ENCODE measurements around the gene MYPN. TPM values are rescaled to one million over a fixed set of nuclear protein-coding genes. Genes with fewer than 3 reads are reported as not detected.

Gene MYPN
- total RNA-seq, 2 experiments from 2014 or later = not detected

DNA sequence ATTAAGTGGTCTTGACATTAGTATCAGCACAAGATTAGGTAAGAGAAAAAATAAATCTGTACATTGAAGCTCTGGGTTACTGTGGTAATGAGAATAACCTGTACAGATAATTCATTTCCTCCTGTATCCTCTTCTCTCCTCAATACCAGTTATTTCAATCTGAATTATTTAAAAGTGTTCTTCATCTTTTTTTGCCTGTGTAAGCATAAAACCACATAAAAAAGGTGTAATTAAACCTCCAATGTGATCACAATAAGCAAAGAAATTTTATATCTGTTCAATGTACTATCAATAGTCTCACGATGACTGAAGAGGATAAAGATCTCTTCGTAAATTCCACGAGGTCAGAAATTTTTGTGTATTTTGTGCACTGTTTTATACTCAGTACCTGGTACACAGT, 1.2 kb upstream of the MYPN start:
- Mint-ChIP-seq H3K27ac (no peak overlapping the region), H3K4me1 (no peaks in the 10 kb centered on the region), H3K36me3 (no peaks in the 10 kb centered on the region), H3K9me3 (no peaks in the 10 kb centered on the region), H3K27me3 (no peaks in the 10 kb centered on the region), H3K4me3 (no peak overlapping the region)
- DNase-seq = no peak

DNA sequence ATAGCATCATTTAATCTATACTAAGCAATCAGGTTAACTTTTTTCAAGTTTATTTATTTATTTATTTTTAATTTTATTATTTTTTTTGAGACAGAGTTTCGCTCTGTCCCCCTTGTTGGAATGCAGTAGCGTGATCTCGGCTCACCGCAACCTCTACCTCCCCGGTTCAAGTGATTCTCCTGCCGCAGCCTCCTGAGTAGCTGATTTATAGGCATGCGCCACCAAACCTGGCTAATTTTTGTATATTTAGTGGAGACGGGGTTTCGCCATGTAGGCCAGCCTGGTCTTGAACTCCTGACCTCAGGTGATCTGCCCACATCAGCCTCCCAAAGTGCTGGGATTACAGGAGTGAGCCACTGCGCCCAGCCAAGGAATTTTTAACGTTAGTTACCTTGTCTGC, 635 bp upstream of the MYPN start:
- Mint-ChIP-seq H3K27ac (no peak overlapping the region), H3K36me3 (no peaks in the 10 kb centered on the region), H3K9me3 (no peaks in the 10 kb centered on the region), H3K27me3 (no peaks in the 10 kb centered on the region), H3K4me1 (no peaks in the 10 kb centered on the region), H3K4me3 (no peak overlapping the region)
- DNase-seq = no peak

DNA sequence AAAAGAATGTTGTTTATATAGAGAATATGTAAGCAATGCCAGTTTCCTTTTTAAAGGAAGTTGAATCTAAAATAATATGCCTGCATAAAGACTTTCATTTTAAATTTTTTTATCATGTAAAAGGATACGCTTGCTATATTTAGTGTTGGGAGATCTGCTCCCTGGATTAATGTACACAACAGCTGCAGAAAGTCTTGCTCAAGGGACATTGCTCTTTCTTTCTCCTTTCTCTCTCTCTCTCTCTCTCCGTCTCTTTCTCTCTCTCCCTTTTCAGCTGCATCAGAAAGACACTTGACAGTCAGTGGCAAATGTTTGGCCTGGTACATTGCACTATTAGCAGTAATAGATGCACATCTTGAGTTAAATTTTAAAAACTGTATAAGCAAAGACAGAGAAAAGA, 739 bp downstream of the MYPN start:
- Mint-ChIP-seq H3K27ac (no peak overlapping the region), H3K4me1 (no peaks in the 10 kb centered on the region), H3K9me3 (no peaks in the 10 kb centered on the region), H3K4me3 (no peak overlapping the region), H3K27me3 (no peaks in the 10 kb centered on the region), H3K36me3 (no peaks in the 10 kb centered on the region)
- no peak for DNase-seq

DNA sequence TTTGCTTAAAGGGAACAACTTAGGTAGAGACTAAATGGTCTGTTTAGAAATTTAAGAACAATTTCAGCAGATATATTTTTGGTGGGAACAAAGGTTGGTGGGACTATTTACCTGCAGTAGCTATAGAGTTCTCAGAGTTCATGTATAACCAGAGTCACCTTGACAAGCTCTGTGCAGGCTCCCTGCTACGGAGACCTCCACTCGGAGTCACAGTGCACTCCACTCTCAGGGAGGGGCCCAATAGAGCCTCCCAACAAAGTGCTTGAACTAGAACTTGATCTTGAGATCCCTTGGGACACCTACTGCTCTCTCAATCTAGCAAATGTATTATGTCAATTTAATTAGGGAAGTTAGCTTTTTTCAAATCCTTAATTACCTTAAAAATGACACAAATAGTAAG, 2.3 kb downstream of the MYPN start:
- Mint-ChIP-seq H3K27me3 (peaks cover 7% of the 10 kb centered on the region), H3K36me3 (no peaks in the 10 kb centered on the region), H3K27ac (no peak overlapping the region), H3K4me1 (no peaks in the 10 kb centered on the region), H3K9me3 (no peaks in the 10 kb centered on the region), H3K4me3 (no peak overlapping the region)
- no peak for DNase-seq

DNA sequence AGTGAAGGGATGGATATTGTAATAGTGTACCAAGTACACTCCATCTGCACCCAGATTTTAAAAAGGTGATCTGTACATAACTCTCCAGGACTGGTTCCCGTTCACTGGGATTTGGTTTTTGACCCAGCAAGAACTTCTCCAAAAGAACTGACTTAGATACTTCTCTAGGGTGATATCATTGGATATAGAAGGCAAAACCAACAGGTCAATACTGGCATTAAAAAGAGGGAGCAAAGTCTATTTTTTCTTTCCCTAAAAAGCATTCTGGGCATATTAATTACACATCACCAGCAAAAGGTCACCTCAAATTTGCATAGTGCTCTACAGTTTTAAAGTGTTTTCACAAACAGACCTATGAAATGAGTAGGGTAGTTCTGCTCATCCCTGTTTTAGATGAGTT, 3.5 kb downstream of the MYPN start:
- no peaks in the 10 kb centered on the region for H3K4me1 Mint-ChIP-seq
- H3K4me3 Mint-ChIP-seq = no peak overlapping the region
- H3K36me3 Mint-ChIP-seq = no peaks in the 10 kb centered on the region
- no peak overlapping the region for H3K27ac Mint-ChIP-seq
- peaks cover 10% of the 10 kb centered on the region for H3K27me3 Mint-ChIP-seq
- H3K9me3 Mint-ChIP-seq = no peaks in the 10 kb centered on the region
- no peak for DNase-seq

DNA sequence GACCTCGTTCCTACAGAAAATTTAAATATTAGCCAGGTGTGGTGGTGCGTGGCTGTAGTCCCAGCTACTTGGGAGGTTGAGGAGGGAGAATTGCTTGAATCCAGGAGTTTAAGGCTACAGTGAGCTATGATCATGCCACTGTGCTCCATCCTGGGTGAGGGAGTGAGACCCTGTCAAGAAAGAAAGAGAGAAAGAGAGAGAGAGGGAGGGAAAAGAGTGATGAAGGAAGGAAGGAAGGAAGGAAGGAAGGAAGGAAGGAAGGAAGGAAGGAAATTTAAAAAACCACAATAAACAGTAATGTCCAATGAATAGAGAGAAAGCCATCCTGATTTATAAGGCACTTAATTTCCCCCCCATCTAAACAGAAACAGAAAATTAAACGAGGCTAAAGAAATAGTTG, 9.4 kb downstream of the MYPN start:
- Mint-ChIP-seq H3K36me3 (no peaks in the 10 kb centered on the region), H3K4me1 (no peaks in the 10 kb centered on the region), H3K9me3 (no peaks in the 10 kb centered on the region), H3K27me3 (peaks cover 19% of the 10 kb centered on the region), H3K27ac (no peak overlapping the region), H3K4me3 (no peak overlapping the region)
- no peak for DNase-seq

DNA sequence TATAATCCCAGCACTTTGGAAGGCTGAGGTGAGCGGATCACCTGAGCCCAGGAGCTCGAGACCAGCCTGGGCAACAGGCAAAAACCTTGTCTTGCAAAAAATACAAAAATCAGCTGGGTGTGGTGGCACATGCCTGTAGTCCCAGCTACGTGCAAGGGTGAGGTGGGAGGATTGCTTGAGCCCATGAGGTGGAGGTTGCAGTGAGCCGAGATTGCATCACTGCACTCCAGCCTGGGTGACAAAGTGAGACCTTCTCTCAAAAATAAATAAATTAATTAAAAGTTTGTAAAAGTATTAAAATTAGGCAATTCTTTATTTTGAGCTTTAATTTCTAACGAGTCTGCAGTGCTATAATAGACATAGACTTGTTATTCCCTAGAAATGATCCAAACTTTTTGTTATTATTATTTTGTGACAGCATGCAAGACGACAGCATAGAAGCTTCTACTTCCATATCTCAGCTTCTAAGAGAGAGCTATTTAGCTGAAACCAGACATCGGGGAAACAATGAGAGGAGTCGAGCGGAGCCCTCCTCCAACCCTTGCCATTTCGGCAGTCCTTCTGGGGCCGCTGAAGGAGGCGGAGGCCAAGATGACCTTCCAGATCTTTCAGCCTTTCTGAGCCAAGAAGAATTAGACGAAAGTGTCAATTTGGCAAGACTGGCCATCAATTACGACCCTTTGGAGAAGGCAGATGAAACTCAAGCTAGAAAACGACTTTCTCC, 11.9 kb downstream of the MYPN start:
- Mint-ChIP-seq H3K4me3 (no peak overlapping the region), H3K27ac (no peak overlapping the region), H3K4me1 (no peaks in the 10 kb centered on the region), H3K9me3 (no peaks in the 10 kb centered on the region), H3K36me3 (no peaks in the 10 kb centered on the region), H3K27me3 (peaks cover 13% of the 10 kb centered on the region)
- no peak for DNase-seq

DNA sequence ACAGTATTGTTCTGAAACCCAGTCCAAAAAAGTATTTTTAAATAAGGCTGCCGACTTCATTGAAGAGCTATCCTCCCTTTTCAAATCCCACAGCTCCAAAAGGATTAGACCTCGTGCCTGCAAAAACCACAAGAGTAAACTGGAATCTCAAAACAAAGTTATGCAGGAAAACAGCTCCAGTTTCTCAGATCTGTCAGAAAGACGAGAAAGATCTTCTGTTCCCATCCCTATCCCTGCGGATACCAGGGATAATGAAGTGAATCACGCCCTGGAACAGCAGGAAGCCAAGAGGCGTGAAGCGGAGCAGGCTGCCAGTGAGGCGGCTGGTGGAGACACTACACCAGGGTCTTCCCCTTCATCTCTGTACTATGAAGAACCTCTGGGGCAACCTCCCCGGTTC, 12.6 kb downstream of the MYPN start:
- Mint-ChIP-seq H3K27ac (no peak overlapping the region), H3K4me1 (no peaks in the 10 kb centered on the region), H3K9me3 (no peaks in the 10 kb centered on the region), H3K4me3 (no peak overlapping the region), H3K36me3 (no peaks in the 10 kb centered on the region), H3K27me3 (peaks cover 13% of the 10 kb centered on the region)
- no peak for DNase-seq

DNA sequence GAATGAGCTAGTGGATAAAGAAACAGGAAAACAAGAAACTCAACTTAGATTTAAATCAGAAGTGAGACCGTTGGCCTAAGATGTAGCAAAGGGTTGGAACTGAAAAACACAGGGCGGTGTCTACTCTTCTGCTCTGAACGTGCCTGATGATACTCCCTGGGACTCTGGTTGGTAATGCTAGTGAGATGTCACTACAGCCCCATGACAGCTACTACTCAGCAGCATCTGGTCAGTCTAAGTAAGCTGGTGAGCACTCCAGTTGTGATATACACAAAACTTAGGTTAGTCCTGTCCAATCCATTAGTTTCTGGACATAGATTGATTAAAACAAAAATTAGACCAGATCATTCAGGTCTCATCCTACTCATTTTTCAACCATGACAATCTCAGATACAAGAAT, 15.4 kb downstream of the MYPN start:
- Mint-ChIP-seq H3K27ac (no peak overlapping the region), H3K4me1 (no peaks in the 10 kb centered on the region), H3K4me3 (no peak overlapping the region), H3K36me3 (no peaks in the 10 kb centered on the region), H3K9me3 (no peaks in the 10 kb centered on the region), H3K27me3 (peaks cover under 1% of the 10 kb centered on the region)
- DNase-seq = no peak

DNA sequence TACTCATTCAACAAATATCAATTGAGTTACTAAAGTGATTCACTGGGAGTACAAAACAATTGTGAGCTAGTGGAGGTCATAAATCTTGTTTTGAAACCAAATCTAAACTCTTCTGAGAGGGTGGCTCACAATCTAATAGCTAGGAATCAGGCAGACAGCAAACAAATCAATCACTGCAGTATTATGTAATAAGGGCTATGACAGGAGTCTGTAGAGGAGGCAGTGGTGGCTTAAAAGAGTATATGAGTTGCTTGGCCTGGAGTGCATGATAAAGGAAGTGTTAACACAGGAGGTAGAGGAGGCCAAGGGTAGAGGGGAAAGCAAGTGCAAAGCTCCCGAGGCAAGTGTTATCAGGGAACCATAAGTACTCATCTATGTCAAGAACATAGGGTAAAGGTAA, 16.5 kb downstream of the MYPN start:
- no peaks in the 10 kb centered on the region for H3K36me3 Mint-ChIP-seq
- no peaks in the 10 kb centered on the region for H3K27me3 Mint-ChIP-seq
- no peaks in the 10 kb centered on the region for H3K4me1 Mint-ChIP-seq
- no peak overlapping the region for H3K27ac Mint-ChIP-seq
- H3K4me3 Mint-ChIP-seq = no peak overlapping the region
- DNase-seq = no peak
- H3K9me3 Mint-ChIP-seq = no peaks in the 10 kb centered on the region

DNA sequence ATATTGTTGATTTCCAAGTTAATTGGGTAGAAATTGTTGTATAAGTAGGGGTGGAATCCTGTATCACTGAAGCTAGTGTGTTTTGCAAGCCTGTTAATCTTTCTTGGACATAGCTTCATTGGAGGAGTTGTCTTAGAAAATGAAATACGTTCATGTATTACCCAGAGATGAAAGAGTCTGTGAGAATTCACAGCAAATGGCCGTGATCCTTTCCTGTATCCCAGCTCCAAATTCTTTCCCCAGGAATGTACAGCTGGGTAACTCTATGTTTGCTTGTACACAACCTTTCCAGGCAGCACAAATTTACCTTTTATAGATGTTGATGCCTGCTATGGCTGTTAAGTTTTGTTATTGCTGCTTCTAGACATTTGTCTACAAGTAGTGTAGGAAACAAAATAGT, 18.7 kb downstream of the MYPN start:
- H3K27ac Mint-ChIP-seq = no peak overlapping the region
- no peak overlapping the region for H3K4me3 Mint-ChIP-seq
- no peaks in the 10 kb centered on the region for H3K9me3 Mint-ChIP-seq
- H3K4me1 Mint-ChIP-seq = no peaks in the 10 kb centered on the region
- H3K36me3 Mint-ChIP-seq = no peaks in the 10 kb centered on the region
- no peak for DNase-seq
- no peaks in the 10 kb centered on the region for H3K27me3 Mint-ChIP-seq

DNA sequence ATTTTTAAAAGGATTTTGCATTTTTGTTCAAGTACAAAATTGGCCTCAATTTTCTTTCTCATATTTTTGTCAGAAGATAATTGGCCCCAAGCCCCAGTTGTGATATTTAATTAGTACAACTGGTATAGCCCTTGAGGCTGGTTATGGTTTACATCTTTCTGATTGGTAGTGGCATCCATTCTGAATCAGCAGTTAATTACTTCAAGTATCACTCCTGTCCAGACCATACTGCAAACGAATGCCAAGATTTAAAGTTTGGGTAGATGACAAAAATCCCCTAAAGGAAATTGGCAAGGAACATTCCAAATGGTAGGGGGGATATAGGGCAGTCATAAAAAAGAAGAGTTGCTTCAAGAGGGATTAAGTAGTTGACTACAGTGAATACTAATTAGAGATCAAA, 23.1 kb downstream of the MYPN start:
- H3K9me3 Mint-ChIP-seq = no peaks in the 10 kb centered on the region
- no peak overlapping the region for H3K27ac Mint-ChIP-seq
- no peak overlapping the region for H3K4me3 Mint-ChIP-seq
- no peaks in the 10 kb centered on the region for H3K4me1 Mint-ChIP-seq
- H3K36me3 Mint-ChIP-seq = no peaks in the 10 kb centered on the region
- DNase-seq = no peak
- H3K27me3 Mint-ChIP-seq = no peaks in the 10 kb centered on the region

DNA sequence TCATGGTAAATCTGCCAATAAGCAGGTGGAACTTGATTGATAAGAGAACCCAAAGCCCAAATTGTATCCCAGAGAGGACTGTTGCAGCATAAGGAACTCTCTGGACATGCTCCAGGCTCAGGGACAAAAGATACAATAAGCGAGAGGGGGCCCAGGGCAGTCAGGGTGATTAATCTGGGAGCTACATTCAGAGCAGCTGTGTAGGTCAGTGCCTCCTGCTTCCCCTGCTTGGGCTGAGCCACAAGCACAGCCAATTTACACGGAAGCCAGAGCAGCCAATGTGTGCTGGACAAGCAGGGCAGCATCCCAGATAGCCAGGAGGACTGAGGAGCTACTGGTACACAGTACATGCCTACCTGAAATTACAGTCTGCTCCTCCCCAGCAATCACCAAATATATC, 24.2 kb downstream of the MYPN start:
- Mint-ChIP-seq H3K4me3 (no peak overlapping the region), H3K27ac (no peak overlapping the region), H3K9me3 (no peaks in the 10 kb centered on the region), H3K27me3 (no peaks in the 10 kb centered on the region), H3K36me3 (no peaks in the 10 kb centered on the region), H3K4me1 (no peaks in the 10 kb centered on the region)
- DNase-seq = no peak

DNA sequence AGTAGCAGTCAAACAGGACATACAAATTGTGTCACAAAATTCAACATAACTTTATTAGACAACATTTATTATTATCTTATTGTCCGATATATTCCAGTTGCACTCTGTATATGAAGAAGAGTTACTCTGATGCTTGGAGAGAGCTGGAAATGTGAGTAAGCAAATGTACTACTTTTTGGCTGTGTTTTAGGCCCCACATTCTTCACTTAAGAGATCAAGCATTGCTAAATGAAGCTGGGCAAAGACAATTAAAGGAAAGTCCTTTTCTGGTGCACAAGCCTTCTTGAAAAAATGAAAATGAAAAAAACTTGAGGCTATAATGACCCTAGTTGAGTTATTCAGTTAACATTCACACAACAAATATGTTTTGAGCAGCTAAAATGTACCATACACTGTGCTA, 26.1 kb downstream of the MYPN start:
- peaks cover 8% of the 10 kb centered on the region for H3K27me3 Mint-ChIP-seq
- no peak overlapping the region for H3K27ac Mint-ChIP-seq
- H3K4me1 Mint-ChIP-seq = no peaks in the 10 kb centered on the region
- DNase-seq = no peak
- H3K4me3 Mint-ChIP-seq = no peak overlapping the region
- H3K9me3 Mint-ChIP-seq = no peaks in the 10 kb centered on the region
- no peaks in the 10 kb centered on the region for H3K36me3 Mint-ChIP-seq

DNA sequence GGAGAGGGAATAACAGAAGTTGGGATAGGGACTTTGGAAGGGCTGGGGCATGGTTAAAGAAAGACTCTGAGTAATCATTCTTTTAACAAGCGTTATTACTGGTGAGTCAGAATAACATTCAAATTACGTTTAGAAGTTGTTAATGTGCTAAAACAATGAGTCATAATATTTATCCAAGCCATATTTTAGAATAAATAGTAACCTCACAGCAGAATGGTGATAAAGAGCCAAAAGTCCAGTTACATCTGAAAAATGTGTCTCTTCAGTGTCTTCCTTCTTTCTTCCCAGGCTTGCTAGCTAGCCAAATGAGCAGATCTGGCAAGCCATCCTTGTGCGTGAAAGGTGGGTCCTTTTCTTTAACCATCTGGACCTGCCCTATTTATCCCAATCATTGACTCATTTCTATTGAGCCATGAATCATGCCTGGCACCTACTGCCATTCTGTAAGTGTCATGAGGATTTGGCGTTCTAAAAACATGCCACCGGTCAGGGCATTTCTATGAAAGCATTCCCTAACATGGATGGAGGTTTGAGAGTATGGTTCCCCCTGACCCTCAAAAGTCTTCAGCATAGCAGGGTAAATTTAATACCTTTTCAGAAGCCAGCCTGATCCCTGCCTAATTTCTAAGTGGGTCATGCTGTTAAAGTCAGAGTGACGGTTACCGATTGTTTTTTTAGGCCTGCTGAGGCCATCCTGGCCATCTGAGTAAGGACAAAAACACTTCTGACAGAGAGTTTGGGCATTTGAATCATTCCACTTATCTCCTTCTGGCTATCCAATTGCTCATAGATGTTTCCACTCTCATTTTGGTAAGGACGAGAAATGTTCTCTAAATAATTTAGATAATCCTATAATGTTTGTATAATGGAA, 26.9 kb downstream of the MYPN start:
- Mint-ChIP-seq H3K9me3 (no peaks in the 10 kb centered on the region), H3K27me3 (peaks cover 12% of the 10 kb centered on the region), H3K27ac (no peak overlapping the region), H3K4me3 (no peak overlapping the region), H3K36me3 (no peaks in the 10 kb centered on the region), H3K4me1 (no peaks in the 10 kb centered on the region)
- no peak for DNase-seq

DNA sequence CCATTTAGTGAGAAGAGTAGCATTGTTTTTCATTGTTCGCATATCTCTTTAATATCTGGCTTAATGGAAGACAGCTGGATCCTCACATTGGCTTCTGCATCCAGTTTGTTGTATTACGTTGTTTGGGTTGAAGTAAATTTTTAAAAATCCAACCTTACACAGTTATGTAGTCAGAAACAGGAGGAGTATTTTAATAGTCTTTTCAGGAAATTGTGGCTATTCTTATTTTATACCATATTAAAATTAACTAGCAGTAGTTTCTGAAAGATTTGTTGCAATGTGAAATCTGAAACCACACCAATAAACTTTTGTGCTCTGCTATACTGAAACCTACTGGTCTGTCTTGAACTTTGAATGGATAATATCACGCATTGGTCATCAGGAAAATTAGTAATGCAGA, 27.9 kb downstream of the MYPN start:
- Mint-ChIP-seq H3K36me3 (no peaks in the 10 kb centered on the region), H3K4me3 (no peak overlapping the region), H3K27ac (no peak overlapping the region)

More for the DNA sequence above, 27.9 kb downstream of the MYPN start:
- H3K4me1 Mint-ChIP-seq = no peaks in the 10 kb centered on the region
- peaks cover 16% of the 10 kb centered on the region for H3K27me3 Mint-ChIP-seq
- no peak for DNase-seq
- no peaks in the 10 kb centered on the region for H3K9me3 Mint-ChIP-seq
